ENCODE measurements around the gene KCNMB2.

Gene KCNMB2

DNA sequence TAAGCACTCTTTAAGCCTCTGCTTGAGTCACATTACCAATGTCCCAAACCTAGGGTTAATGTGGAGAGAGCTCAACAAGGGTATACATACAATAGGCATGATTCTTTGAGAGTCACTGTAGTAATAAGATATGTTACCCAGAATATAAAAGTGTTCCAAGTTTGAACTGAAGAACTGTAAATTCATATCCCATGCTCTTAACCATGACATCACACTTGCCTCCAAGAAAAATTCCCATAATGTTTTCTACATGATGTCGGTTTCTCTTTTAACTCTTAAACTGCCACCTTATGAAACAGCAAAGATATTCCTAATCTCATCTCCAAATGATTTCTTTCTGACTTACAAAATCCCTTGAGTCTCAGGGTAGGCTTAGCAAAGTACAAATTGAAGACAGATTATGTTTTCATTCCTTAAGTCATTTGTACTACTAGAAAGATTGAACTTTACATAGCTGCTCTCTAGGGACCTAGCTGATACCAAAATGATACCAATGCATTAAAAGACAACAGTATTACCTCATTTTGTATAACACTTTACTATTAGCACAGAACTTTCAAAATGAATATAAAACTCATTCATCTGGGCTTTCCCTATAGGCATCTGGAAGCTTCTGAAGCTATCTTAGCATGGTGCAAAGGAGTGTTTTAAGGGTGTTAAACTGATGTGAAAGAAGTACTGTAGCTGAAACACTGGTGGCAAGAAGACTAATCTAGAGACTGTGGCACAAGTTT lies 127.1 kb downstream of the KCNMB2 start:
- DNase-seq: no peak

DNA sequence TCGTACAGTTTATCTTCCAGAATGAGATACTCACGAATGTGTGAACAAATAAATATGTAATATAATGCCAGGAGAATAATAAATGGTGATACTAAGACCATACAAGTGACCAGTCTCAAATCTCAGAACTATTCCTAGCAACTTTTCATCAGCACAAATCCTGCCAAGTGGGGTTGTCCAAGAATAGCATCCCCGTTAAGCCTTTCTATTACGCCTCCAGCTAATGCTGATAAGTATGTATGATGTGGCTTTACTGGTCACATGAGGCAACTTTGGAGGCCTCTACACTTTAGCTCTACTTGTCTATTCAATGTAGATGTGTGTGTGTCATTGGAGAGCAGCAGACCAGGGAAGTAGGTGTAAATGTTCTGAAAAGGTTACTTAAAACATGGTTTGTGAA lies 129.5 kb downstream of the KCNMB2 start:
- DNase-seq: no peak

DNA sequence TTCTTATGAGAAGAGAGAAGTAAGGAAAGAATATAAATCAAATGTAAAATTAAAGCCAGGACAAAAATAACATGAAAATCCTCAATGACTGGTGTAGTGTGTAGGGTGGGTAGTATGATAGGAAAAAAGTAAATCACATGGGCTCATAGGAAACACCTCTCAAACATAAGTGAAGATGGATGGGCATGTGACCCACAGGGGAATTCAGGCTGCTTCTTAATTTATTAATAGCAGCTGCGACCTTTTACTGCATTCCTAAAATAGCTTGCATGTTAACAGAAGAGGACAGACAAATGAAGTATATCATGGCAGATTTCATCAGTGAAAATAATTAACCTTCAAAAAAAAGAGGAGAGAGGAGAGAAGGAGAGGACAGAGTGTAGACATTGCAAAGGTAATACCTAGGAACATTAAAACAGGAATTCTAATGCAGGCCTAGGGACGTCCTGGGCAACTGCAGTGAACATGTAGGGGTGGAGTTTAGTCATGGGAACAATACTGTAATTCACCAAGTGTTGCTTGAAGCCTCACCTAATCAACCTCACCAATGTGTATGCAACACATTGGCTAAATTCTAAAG lies 132.9 kb downstream of the KCNMB2 start:
- DNase-seq: no peak

DNA sequence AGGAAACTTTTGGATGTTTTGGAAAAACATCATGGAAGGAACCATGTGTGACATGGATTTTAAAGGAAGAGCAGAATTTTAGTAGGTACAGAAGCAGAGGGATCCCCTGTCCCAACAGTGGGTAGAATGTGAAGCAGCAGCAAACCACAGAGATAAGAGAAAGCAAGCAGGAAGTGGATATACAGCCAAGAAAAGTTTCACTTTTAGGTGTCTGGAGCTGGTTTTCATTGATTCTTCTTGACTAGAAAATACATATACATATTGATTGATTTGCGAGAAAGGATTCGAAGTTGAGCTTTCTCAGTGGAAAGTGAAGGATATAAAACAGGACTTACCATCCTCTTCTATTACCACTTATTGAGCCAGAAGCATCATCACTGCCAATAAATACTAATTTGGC lies 133.5 kb downstream of the KCNMB2 start:
- no peak for DNase-seq

DNA sequence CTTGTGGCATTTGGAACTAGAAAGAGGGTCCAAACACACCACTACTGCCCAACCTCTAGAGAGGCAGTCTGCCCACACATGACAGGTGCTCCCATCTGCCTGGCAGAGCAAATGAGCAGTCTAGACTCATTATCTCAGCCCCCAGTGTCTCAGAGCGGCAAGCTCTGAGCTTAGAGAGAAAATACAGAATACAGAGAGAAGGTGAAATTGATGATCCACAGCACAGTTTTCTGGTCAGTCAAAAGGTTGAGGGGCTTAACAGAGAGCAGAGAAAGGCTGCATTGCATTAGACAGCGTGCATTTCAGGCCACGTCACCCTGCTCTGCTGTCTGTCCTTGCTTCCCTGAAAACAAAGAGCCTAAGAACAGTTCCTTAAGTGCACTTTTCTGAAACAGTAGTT lies 135.1 kb downstream of the KCNMB2 start:
- DNase-seq: no peak

DNA sequence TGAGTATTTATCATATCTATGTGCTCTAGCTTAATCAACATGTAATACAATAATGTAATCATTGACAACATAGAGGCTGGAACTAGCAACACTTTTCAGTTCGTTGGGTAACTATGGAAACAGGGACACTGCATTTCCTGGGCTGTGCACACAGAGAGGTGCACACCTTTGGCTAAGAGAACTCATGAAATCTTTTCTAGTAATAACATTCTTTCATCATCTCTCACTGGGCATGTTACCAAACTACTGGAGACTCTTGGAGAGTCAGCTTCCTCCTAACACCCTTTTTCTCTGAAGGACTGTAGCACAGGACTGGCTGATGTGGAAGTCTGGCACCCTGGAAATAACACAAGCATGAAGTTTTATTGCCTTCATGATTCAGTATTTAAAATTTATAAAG lies 135.6 kb downstream of the KCNMB2 start:
- DNase-seq: no peak

DNA sequence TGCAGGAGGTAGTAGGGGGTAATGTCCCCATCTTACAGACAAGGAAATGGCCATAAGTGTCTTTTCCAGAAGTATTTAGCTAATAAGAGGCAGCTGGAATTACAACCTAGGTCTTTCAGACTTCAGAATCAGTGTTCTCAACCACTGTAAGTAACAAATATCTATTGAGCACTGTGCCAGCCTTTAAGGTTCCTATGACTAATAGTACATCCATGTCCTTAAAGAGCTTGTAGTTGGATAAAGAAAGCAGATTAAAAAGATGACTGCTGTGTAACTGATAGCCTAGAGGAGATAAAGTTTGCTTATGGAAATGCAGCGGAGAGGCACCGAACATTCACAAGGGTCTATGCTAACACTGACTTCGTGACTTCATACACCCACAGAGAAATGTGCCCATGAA lies 136.0 kb downstream of the KCNMB2 start:
- no peak for DNase-seq

DNA sequence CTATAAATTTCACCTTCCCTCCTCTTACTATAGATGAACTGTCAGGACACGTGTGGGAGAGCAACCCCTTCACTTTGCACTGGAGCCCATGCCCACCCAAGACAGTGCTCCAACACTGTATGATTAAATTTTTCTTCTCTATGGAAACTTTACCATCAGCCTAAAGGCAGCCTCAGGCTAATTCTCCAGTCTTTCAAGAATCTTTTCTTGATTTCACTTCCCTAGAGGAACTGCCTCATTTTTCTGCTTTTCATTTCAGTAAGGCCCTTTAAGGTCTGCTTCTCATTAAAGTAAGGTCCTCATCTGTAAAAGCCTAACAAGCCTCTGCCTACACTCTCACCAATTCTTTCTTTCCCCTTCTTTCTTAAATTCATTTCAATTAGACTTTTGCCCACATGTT lies 137.3 kb downstream of the KCNMB2 start:
- DNase-seq: no peak

DNA sequence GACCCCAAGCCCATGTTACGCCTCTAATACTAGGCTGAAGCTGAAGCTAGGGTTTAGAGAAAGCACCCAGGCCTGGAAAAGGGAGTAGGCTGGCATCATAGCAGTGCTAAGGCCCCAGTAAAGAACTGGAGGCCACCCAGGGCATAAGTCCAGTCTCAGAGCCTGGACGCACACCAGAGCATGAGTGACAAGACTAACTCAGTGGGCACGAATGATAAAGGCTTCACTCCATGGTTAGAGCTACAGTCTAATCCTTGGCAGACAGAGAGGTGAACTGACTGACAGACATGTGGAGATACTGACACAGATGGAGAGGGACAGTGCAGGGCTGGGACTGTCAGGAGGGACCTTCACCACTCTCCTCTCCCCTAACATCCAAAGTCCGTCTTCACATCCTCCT lies 139.8 kb downstream of the KCNMB2 start:
- no peak for DNase-seq

DNA sequence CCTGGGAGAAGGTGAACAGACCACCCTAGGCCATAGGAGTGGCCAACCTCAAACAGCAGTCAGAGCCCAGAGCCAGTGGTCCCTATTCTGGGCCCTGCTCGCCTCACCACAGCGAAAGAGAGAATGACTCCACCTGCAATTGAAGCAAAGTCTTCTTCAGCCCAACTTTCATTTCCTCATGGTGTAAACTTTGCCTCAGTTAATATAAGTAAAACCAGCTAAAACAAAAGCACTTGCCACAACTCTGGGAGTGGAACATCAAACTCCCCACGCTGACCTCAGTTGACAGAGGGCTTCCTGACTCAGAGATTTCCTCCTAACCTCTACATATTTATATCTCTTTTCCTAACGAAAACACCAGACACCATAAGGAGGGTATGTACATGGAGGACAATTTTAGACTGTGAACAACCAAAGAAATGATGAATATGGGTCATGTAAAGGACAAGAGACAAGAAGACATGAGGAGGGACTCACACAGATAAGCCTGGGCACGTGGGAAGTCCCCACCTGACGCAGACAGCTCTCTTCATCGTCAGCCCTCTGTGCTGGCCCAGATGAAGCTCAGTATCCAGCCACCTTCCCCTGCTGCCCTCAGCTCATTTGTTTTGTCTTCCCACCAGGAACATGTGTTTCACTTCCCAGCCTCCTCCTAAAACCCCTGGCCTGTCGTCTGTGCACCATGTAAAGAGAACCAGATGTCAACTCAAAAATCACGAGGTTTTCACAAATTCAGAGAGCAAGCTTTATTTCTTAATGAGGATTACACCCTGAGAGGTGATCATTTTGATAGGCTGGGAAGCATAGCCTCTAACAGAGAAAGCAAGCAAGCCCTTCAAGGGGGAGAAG lies 140.9 kb downstream of the KCNMB2 start:
- DNase-seq: no peak

DNA sequence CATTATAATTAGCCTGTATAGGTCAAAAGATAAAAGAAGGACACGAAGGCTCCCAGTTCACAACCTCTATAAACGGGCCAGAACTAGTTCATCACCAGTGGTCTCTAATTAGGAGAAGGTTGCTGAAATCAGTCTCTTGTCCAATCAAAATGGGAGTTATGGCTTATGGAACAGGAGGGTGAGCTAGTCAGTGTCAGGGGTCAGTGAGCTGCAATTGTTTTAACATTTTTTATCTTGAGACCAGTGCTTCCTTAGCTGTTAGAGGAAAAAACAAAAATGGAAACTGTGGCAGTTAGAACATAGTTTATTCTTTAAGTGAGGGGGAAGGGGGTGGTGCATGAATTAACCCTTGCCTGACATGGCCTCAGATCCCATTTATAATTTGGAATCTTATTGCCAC lies 141.7 kb downstream of the KCNMB2 start:
- no peak for DNase-seq

DNA sequence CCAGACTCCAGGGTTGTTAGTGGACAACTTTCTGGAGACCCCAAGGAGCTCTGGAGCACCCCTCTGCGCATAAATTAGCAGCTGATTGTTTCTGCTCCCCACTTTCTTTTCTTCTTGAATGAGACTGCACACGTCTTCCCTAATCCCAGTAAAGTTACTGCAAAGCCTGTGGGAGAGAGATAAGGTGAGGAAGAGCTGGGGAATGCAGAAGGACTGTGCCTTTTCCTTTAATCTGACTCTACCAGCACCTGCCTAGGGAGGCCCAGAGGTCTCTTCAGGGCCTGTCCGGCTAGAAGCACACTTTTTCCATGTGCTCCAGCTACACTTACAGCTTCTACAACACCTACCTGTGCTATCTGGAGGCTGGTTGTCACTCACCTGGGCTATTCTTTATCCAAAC lies 143.8 kb downstream of the KCNMB2 start:
- DNase-seq: no peak

DNA sequence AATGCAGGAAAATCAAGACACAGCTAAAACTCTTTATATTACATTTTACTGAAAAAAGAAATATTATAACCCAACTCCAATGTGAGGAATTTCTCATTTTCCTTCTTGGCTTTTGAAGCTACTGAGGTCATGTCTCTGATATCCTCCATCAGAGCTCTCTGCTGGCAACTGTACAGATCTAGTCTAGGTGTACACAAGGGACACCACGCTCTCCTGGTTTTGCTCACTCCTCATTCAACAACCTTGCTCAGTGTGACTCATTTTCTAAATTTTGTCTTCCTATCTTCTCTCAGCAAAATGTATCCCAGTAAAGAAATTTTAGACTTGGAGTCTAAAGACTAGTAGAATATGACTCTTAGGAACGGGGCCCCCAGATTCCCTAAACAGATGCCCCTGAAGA lies 144.3 kb downstream of the KCNMB2 start:
- DNase-seq: no peak

DNA sequence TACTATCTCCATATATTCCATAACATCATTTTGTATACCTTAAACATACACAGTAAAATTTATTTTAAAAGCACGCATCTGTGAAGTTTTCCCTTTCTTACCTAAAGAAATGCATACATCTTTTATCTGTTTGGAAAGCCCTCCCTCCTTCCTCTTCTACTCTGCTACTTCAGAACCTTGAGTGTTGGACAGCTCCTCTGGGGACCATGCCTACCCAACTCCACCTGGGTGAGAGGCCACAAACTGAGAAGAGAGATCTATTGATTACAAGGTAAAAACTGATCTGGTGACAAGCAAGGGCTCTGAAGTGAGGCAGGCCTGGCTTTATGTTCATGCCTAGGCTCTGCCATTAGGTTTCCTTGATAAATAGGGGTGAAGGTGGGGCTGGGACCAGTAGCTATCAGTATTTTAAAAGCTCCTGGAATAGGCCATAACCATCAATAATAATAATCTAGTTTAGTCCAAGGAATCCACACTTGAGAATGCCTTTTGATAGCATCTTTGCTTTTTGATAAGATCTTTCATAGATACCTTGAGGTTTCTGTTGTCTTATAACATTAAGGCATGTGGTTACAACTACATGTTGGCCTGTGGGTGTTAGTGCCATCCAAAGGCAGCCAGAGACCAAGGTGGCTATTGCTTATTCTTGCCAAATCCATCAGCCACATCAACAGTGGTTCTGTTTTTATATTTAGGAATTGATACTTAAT lies 148.8 kb downstream of the KCNMB2 start:
- DNase-seq: no peak

DNA sequence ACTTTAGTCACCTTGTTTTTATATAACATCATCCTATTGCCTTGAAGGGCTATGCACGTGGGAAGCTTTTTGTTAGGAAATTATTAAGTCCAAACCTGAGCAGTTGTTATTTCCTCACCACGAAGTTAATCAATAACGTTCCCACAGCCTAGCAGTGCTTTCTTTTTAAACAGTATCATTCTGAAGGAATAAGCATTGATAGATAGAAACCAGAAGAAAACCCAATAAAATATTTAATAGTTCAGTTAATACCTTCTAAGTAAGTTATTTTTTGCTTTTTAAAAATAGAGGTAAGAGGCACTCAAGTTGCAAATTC lies 149.3 kb downstream of the KCNMB2 start:
- no peak for DNase-seq

DNA sequence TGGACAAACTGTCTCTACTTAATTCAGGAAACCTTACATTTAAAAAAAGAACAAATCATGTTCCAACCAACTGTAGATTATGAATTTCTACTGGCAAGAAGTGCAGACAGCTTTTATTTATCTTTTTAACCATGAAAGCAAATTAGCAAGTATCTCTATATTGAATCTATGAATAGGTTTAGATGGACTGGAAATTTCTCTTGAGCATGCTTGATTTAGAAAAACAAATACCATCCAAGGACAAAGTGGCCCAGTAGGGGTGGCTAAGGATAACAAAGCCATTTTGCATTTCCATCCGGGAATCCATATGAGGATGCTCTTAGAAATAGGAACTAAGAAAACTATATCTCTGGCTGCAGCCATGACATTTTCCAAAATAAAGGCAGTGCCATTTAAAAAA lies 150.6 kb downstream of the KCNMB2 start:
- DNase-seq: no peak

DNA sequence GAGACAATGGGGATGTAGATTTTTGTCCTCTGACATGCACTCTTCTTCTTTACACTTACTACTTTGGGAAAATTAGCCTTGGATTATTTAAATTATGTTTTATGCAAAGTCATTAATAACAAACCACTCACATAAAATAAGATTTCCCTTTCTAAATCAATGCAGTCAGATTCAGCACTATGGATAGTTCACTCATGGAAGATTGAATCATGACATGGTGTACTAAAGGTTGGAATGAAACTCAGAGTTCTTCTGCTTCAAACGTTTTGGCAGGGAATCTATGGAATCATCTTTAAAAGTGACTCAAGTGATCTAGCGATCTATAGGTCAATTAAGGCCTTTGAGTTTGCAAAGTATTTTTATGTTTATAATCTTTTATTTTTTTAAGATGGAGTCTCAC lies 154.3 kb downstream of the KCNMB2 start:
- DNase-seq: no peak

DNA sequence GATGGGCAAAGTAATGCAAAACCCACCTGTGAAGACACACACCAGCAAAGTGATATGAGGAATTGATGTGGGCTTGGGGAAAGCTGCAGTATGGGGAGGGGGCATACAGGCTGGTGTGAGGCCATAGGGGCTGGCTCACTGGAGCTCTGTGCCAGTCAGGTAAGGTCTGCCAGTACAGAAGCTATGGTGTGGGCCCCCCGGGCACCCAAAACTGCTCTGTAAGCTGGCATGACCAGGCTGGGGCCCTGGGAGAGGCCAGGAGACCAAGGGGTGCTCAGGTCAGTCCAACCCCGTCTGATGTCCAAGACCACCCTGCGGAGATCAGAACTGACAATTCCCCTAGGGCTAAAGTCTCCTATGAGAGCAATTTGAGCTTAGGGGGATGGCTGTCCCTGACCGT lies 163.1 kb downstream of the KCNMB2 start:
- no peak for DNase-seq

DNA sequence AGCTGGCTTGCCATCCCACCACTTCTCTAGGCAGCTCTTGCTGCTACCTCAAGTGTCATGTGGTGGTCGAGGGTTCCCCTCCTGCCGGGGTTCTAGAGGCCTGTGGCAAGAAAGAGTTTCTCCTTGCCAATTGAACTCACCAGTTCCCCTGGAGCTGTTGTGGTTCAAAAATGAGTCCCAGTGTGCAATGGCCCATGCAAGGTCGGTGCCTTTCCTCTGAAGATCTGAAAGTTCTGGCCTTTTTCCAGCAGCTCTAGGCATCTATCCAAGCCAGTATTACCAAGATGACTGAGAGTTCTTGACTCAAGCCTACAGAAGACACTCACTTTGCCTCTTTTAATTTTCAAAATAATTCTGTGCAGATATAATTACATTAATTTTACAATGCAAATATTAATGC lies 163.6 kb downstream of the KCNMB2 start:
- peak; percentile 12 for DNase-seq

DNA sequence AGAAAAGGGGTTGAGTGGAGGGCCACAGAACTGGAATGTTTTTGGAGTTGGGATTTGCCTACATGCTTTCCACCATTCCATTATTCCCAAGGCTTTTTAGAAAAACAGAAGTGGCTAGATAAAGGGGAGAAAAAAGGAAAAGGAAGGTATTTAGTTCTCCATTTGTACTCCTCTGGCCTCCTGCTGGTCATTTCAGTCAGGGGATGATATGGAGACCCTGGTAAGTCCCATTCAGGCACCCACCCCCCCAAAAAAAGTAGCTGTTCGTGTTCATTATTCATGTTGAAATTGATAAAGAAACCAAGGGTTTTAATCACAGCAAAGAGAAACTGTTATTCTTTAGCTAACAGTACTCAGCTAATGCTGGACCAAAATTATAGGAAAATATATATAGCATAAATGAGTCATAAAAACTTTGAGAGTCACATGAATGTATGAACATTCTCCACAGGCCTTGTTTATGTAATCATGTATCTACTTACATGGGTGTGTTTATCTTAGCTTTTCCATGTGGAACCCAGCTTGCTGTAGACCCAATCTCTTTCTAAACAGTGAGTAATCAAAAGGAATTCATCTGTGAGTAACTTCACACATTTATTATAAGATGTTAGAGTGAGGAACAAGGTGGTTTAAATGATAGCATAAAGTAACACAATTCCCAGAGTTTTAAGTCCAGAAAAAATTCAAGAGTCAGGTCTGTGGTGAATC lies 167.2 kb downstream of the KCNMB2 start:
- DNase-seq: no peak

DNA sequence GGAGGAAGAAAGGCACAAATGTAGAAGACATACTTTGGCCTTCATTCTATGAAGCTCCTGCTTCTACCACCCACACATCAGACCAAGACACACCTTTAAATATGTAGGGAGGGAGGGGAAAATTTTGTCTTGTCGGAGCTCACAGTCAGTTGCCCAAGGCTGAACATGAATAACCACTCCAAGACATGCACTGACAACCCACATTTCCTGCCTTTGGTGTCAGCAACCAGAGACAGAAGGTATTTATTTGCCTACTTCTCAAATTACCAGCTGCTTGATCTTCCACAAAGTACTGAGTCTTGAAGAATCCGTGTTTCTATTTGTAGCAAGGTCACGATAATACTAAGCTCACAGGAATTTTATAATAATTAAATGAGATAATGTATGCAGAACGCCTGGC lies 169.7 kb downstream of the KCNMB2 start:
- peak; percentile 90 for DNase-seq

DNA sequence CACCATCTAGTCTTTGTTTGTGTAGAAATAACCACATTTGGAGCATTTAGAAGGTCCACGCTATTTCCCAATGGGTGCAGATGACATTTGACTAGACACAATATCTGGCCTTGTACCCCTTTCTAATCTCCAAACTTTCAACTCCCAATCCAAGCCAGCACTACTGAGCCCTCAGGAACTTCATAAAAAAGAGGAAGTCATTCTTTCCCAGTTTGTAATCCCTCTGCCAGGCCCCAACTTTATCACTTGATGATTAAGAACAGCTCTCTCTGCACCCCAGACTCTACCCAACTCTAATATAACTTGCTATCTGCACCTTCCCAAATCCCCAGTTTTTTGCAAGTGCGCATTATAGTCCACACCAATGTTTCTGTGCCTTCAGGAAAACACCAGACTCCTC lies 170.2 kb downstream of the KCNMB2 start:
- DNase-seq: no peak
